ENCODE results near the gene CTNNA3. TPM values are rescaled to one million over a fixed set of nuclear protein-coding genes. Genes with fewer than 3 reads are reported as not detected.

Gene CTNNA3
- polyA plus RNA-seq, 1 experiment = 0.26 TPM

DNA sequence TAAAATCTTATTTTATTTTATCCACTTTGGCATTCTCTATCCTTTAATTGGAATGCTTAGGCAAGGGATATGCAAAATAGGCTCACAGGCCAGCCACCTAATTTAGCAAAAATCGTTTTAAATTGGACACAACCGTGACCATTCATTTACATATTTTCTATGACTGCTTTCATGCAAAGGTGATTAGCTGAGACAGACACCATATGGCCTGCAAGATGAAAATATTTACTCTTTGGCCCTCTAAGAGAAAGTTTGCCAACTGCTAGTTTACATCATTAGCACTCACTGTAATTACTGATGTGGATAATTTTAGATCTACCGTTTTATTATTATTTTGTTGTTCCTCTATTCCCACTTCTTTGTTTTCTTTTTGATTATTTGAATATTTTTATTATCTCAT, 1145.6 kb downstream of the CTNNA3 start:
- Histone ChIP-seq H3K4me3 (ENCODE audit: low read depth, low read length) (no peak overlapping the region), H3K9me3 (ENCODE audit: control insufficient read depth, insufficient read depth, low read length) (no peaks in the 10 kb centered on the region), H3K27me3 (ENCODE audit: control insufficient read depth, insufficient read depth, low read length) (no peaks in the 10 kb centered on the region), H3K27ac (ENCODE audit: low read depth, low read length) (no peak overlapping the region)
- TF ChIP-seq, protein P1, sequence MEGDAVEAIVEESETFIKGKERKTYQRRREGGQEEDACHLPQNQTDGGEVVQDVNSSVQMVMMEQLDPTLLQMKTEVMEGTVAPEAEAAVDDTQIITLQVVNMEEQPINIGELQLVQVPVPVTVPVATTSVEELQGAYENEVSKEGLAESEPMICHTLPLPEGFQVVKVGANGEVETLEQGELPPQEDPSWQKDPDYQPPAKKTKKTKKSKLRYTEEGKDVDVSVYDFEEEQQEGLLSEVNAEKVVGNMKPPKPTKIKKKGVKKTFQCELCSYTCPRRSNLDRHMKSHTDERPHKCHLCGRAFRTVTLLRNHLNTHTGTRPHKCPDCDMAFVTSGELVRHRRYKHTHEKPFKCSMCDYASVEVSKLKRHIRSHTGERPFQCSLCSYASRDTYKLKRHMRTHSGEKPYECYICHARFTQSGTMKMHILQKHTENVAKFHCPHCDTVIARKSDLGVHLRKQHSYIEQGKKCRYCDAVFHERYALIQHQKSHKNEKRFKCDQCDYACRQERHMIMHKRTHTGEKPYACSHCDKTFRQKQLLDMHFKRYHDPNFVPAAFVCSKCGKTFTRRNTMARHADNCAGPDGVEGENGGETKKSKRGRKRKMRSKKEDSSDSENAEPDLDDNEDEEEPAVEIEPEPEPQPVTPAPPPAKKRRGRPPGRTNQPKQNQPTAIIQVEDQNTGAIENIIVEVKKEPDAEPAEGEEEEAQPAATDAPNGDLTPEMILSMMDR (IDR thresholded peaks at IDR 0.05; ENCODE audit: low read depth, low read length) = no peak
- POLR2A ChIA-PET = no interaction called here
- CTCF ChIA-PET = no interaction called here
- DNase-seq (ENCODE audit: low read depth, low spot score) = no peak

GRCh38 chr10:66538908-66539307, 1157.1 kb downstream of the CTNNA3 start:
- Histone ChIP-seq H3K27me3 (ENCODE audit: control insufficient read depth, insufficient read depth, low read length) (no peaks in the 10 kb centered on the region), H3K27ac (ENCODE audit: low read depth, low read length) (no peak overlapping the region), H3K9me3 (ENCODE audit: control insufficient read depth, insufficient read depth, low read length) (no peaks in the 10 kb centered on the region), H3K4me3 (ENCODE audit: low read depth, low read length) (no peak overlapping the region)
- POLR2A ChIA-PET = no interaction called here
- CTCF ChIA-PET = no interaction called here
- TF ChIP-seq, protein P1 (IDR thresholded peaks at IDR 0.05; ENCODE audit: low read depth, low read length) = no peak
- DNase-seq (ENCODE audit: low read depth, low spot score) = no peak

DNA sequence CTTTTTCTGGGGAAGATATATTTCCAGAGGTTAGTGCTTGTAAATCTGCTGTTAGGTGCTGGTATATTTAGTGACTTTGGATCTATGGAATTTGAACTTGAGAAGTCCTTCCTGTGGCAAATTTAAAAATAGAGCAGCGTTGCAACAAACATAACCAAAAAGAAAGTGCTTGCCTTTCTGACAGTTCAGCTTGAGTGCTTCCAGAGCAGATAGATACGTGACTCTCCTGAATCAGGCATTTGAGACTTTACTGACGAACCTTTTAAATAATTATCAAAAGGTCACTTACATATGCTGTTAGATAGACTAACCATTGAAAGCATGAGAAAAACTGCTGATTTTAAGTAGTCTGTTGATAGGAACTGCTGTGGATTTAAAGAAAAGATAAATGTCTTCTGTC, 1157.6 kb downstream of the CTNNA3 start:
- Histone ChIP-seq H3K27ac (ENCODE audit: low read depth, low read length) (no peak overlapping the region), H3K4me3 (ENCODE audit: low read depth, low read length) (no peak overlapping the region), H3K9me3 (ENCODE audit: control insufficient read depth, insufficient read depth, low read length) (no peaks in the 10 kb centered on the region), H3K27me3 (ENCODE audit: control insufficient read depth, insufficient read depth, low read length) (no peaks in the 10 kb centered on the region)
- no peak for DNase-seq (ENCODE audit: low read depth, low spot score)
- TF ChIP-seq, protein P1 (IDR thresholded peaks at IDR 0.05; ENCODE audit: low read depth, low read length) = no peak
- ChIA-PET POLR2A (no interaction called here), CTCF (no interaction called here)

GRCh38 chr10:66537186-66537585, 1158.8 kb downstream of the CTNNA3 start:
- H3K27ac ChIP-seq (ENCODE audit: low read depth, low read length) = no peak overlapping the region
- H3K27me3 ChIP-seq (ENCODE audit: control insufficient read depth, insufficient read depth, low read length) = no peaks in the 10 kb centered on the region
- CTCF ChIA-PET = no interaction called here
- POLR2A ChIA-PET = no interaction called here
- TF ChIP-seq, protein P1 (IDR thresholded peaks at IDR 0.05; ENCODE audit: low read depth, low read length) = no peak
- H3K9me3 ChIP-seq (ENCODE audit: control insufficient read depth, insufficient read depth, low read length) = no peaks in the 10 kb centered on the region
- no peak overlapping the region for H3K4me3 ChIP-seq (ENCODE audit: low read depth, low read length)
- DNase-seq (ENCODE audit: low read depth, low spot score) = no peak

DNA sequence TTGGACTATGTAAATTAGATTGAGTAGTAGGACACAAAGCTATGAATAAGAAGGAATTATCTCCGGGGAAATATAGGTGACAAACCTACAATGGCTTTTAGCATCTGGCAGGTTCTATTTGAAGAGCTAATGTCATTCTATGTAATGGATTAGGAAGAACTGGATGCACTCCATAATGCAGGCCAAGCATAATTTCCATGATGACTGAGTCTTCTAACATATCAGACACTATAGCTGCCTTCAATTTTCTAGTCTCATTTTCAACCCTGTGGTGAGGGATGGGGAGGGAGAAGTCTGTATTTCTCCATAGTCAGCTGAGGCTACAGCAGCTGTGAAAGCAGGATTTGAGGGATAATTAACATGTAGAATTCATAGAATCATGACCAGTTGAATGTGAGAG, 1160.6 kb downstream of the CTNNA3 start:
- TF ChIP-seq, protein P1 (IDR thresholded peaks at IDR 0.05; ENCODE audit: low read depth, low read length) = no peak
- ChIA-PET CTCF (interaction anchor here (0.7 kb wide), 1 partner anchor 229 kb away, joined by 4 read pairs; no protein-coding TSS in a partner anchor), POLR2A (no interaction called here)
- no peak for DNase-seq (ENCODE audit: low read depth, low spot score)
- H3K4me3 ChIP-seq (ENCODE audit: low read depth, low read length) = no peak overlapping the region
- H3K27me3 ChIP-seq (ENCODE audit: control insufficient read depth, insufficient read depth, low read length) = no peaks in the 10 kb centered on the region
- H3K27ac ChIP-seq (ENCODE audit: low read depth, low read length) = no peak overlapping the region
- H3K9me3 ChIP-seq (ENCODE audit: control insufficient read depth, insufficient read depth, low read length) = no peaks in the 10 kb centered on the region
